ENCODE data around the gene HLCS.

GRCh38 chr21:36765229-36765628 lies 201.2 kb downstream of the HLCS start:
- no peak for TF ChIP-seq CTCF (IDR thresholded peaks at IDR 0.05)
- TF ChIP-seq POLR2AphosphoS5 (IDR thresholded peaks at IDR 0.05): no peak

All from breast epithelium (tissue), 3 donors.